Ascending aorta (tissue), 2 donors: ENCODE results near the gene NR1I3. TPM values are rescaled to one million over a fixed set of nuclear protein-coding genes. Genes with fewer than 3 reads are reported as not detected.
"Not testable (repeated sequence)": the region's sequence is repeated elsewhere in the genome, so short reads cannot be mapped to it uniquely, and the experiment has no call there.

ENCODE experiments used
- DNase-seq, 2 donors: peaks; one replicate each; pipeline ENCODE4 v3.0.0-alpha.2; 2019; ENCODE audit warnings: low spot score in 2 of 2
- H3K27ac ChIP-seq, 2 donors: fragments of 200-600 bp; sonication (generic); one replicate each; pipeline ENCODE4 v1.5.1; 2016 to 2017; ENCODE audit warnings: mild to moderate bottlenecking in 1 of 2
- H3K27me3 ChIP-seq: fragments of 200-600 bp; sonication (generic); one replicate; pipeline ENCODE4 v1.5.1; 2017
- H3K36me3 ChIP-seq, 2 donors: fragments of 200-600 bp; sonication (generic); one replicate each; pipeline ENCODE4 v1.5.1; 2016
- H3K4me1 ChIP-seq, 2 donors: fragments of 200-600 bp; sonication (generic); one replicate each; pipeline ENCODE4 v1.5.1; 2016 to 2017; ENCODE audit warnings: mild to moderate bottlenecking in 1 of 2
- H3K4me3 ChIP-seq, 2 donors: fragments of 200-600 bp; sonication (generic); one replicate each; pipeline ENCODE4 v1.5.1; 2016 to 2017; ENCODE audit warnings: mild to moderate bottlenecking in 1 of 2
- H3K9me3 ChIP-seq, 2 donors: fragments of 200-600 bp; sonication (generic); one replicate each; pipeline ENCODE4 v1.5.1; 2016
- CTCF ChIP-seq, 3 experiments: fragments of 200-600 bp in 2 of 3; fragments of 450-650 bp in 1 of 3; sonication (generic) in 2 of 3; IDR thresholded peaks; one replicate each; pipeline ENCODE4 v1.5.1; 2016 to 2019; ENCODE audit warnings: antibody characterized with exemption in 3 of 3, mild to moderate bottlenecking in 1 of 3, moderate library complexity in 1 of 3
- intact Hi-C: fragments of 100-400 bp; cut with DNase I; formaldehyde crosslinking; loops from one replicate; pipeline ENCODE4 v1.15.1; 2023
- total RNA-seq: library from RNA; depleted of rRNA; stranded (reverse); fragments of >200 nt; gene quantifications from one replicate; pipeline ENCODE4 v1.1.0, GENCODE V29; 2016

Gene NR1I3
- total RNA-seq, 1 donor from 2014 or later = 0.21 TPM

GRCh38 chr1:161255302-161255701, 17.3 kb upstream of the NR1I3 start:
- H3K9me3 ChIP-seq, H3K27ac ChIP-seq, intact Hi-C loops, H3K27me3 ChIP-seq, H3K4me3 ChIP-seq, H3K4me1 ChIP-seq, DNase-seq, H3K36me3 ChIP-seq: not testable (repeated sequence)

GRCh38 chr1:161251579-161251978, 13.6 kb upstream of the NR1I3 start:
- intact Hi-C loops = no loop called here
- no peak for TF ChIP-seq CTCF (IDR thresholded peaks at IDR 0.05)
- Histone ChIP-seq H3K27ac (no peak overlapping the region), H3K4me1 (no peaks in the 10 kb centered on the region), H3K9me3 (no peaks in the 10 kb centered on the region), H3K4me3 (no peak overlapping the region), H3K27me3 (no peaks in the 10 kb centered on the region), H3K36me3 (no peaks in the 10 kb centered on the region)
- no peak for DNase-seq

- intact Hi-C loops = no loop called here
- DNase-seq = no peak
Observed at GRCh38 chr1:161250829-161251228, 12.8 kb upstream of the NR1I3 start.

GRCh38 chr1:161250100-161250499, 12.1 kb upstream of the NR1I3 start:
- H3K36me3 ChIP-seq, H3K4me1 ChIP-seq, H3K27me3 ChIP-seq, H3K27ac ChIP-seq, H3K4me3 ChIP-seq, H3K9me3 ChIP-seq, intact Hi-C loops, DNase-seq: not testable (repeated sequence)

More at GRCh38 chr1:161250829-161251228, 12.8 kb upstream of the NR1I3 start:
- H3K9me3 ChIP-seq = no peaks in the 10 kb centered on the region
- H3K27me3 ChIP-seq = no peaks in the 10 kb centered on the region
- no peak overlapping the region for H3K4me3 ChIP-seq
- TF ChIP-seq CTCF (IDR thresholded peaks at IDR 0.05) = no peak
- H3K4me1 ChIP-seq = no peaks in the 10 kb centered on the region
- H3K27ac ChIP-seq = no peak overlapping the region
- H3K36me3 ChIP-seq = no peaks in the 10 kb centered on the region

GRCh38 chr1:161244888-161245287, 6.9 kb upstream of the NR1I3 start:
- DNase-seq = no peak
- intact Hi-C loops = no loop called here
- Histone ChIP-seq H3K27me3 (no peaks in the 10 kb centered on the region), H3K27ac (no peak overlapping the region), H3K4me1 (no peaks in the 10 kb centered on the region), H3K9me3 (no peaks in the 10 kb centered on the region), H3K36me3 (no peaks in the 10 kb centered on the region), H3K4me3 (no peak overlapping the region)
- no peak for TF ChIP-seq CTCF (IDR thresholded peaks at IDR 0.05)

GRCh38 chr1:161242313-161242712, 4.3 kb upstream of the NR1I3 start:
- intact Hi-C loops = no loop called here
- H3K9me3 ChIP-seq = no peaks in the 10 kb centered on the region
- H3K27ac ChIP-seq = no peak overlapping the region
- no peaks in the 10 kb centered on the region for H3K4me1 ChIP-seq
- DNase-seq = no peak
- no peak for TF ChIP-seq CTCF (IDR thresholded peaks at IDR 0.05)
- no peak overlapping the region for H3K4me3 ChIP-seq
- no peaks in the 10 kb centered on the region for H3K27me3 ChIP-seq
- H3K36me3 ChIP-seq = no peaks in the 10 kb centered on the region

- Histone ChIP-seq H3K27me3 (no peaks in the 10 kb centered on the region), H3K4me1 (no peaks in the 10 kb centered on the region), H3K9me3 (no peaks in the 10 kb centered on the region), H3K27ac (no peak overlapping the region), H3K36me3 (no peaks in the 10 kb centered on the region), H3K4me3 (no peak overlapping the region)
- no peak for DNase-seq
- intact Hi-C loops = no loop called here
- TF ChIP-seq CTCF (IDR thresholded peaks at IDR 0.05) = no peak
Observed at GRCh38 chr1:161241682-161242081, 3.7 kb upstream of the NR1I3 start.
